Muscle of arm (tissue), 12 donors: ENCODE data around the gene CDHR3. TPM values are rescaled to one million over a fixed set of nuclear protein-coding genes. Genes with fewer than 3 reads are reported as not detected.

Source experiments
- DNase-seq: peaks from one replicate; pipeline ENCODE4 v3.0.0-alpha.2; 2013
- polyA plus RNA-seq, 12 donors: library from polyadenylated mRNA; unstranded; fragments of 120-200 nt; gene quantifications; one replicate each; pipeline ENCODE4 v1.2.1, GENCODE V29; 2013; ENCODE audit not compliant: insufficient read length in 12 of 12

Gene CDHR3
- polyA plus RNA-seq, 12 donors: 6.0 to 28.2 (median 12.6) TPM; not detected in 1

GRCh38 chr7:106082087-106082854, 119.2 kb downstream of the CDHR3 start:
- no peak for DNase-seq

Other genes with a start within 250 kb of the CDHR3 start
- gene ATXN7L1, start 86.7 kb upstream of the CDHR3 start, polyA plus RNA-seq: 10 to 100 TPM in 2 of 12 donors, 1 to 10 TPM in 9, not detected in 1; 6.3 to 19.2 (median 8.0) TPM
- gene SYPL1, start 149.0 kb downstream of the CDHR3 start, polyA plus RNA-seq: 10 to 100 TPM in 11 of 12 donors, not detected in 1; 62.8 to 92.5 (median 79.9) TPM